GM18868 (cell line): ENCODE data around the gene IPMK.

Source experiments
- ATAC-seq: cut with Tn5 transposase; IDR thresholded peaks from one replicate; pipeline ENCODE4 v1.9.1; 2021; ENCODE audit warnings: mild to moderate bottlenecking, moderate library complexity; ENCODE audit not compliant: unreplicated experiment

The IPMK gene

DNA sequence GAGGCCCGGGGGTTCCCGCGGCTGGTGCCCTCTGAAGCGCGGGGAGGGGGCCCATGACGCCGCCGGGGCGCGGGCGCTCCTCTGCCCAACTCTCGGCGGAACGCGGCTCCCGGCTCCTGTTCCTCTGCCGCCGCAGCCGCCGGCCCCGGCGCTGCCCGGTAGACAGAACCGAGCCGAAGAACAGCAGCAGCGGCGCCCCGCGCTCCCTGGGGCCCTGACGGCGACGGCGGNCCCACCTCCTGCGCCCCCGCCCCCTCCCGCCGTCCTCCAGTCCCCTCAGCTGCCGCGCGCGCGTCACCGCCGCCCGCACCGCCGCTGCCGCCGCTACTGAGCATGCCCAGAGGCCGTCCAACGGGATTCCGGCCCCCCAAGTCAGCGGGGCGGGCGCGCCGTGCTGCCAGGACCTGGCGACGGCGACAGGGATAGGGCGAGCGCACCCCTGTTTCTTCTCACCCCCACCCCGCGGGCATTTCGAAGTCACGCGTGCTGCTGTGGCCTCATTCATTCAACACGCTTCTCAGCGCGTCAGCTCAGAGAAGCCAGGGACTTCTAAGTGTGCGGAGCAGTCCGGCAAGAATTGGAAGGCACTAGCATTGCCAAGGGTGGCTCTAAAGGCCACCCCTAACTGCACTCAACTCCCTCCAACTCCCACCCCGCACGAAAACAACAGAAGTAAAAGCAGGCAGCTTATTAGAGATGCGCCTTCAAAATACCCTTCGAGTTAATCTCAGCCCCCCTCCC is at the start of gene IPMK:
Gene IPMK (minus strand): TSS at position 182 of the 741 bp plus-strand sequence. CDS start 283 bp downstream, outside the sequence.
- ATAC-seq: peak; percentile 58

DNA sequence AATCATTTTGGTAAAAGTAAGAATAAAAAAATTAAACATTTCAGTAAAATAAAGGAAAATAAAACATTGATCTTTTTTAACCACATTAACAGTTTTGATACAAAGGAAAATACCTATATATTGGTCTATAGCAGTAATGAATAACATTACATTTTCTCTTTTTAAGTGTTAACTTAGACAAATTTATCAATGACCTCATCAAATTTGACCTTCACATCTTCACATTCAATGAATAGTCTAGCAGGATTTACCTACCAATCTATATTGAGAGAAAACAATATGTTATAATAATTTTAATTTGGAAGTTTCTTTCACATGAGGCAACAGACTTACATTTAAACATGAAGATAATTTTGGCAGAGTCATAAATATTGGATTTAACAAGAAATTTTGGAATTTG is 49.2 kb upstream of the IPMK start:
- no peak for ATAC-seq

DNA sequence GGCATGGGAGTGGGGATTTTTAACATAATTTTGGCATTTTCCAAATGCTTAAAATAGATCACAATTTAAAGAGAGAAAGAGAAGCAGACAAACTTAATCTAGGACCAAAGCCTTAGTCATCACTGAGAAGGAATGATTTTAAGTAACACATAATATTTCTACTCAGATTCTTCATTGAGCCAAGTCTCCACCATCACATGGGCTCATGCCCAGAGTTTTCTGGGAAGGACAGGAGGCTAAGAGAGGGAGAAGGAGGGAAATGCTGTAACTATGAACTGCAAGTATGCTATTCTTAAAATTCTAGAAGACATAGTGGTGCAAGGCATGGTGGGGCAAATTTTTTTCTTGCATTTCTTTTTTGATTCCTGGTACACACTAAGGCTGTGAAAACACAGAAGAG is 43.3 kb upstream of the IPMK start:
- ATAC-seq: no peak

DNA sequence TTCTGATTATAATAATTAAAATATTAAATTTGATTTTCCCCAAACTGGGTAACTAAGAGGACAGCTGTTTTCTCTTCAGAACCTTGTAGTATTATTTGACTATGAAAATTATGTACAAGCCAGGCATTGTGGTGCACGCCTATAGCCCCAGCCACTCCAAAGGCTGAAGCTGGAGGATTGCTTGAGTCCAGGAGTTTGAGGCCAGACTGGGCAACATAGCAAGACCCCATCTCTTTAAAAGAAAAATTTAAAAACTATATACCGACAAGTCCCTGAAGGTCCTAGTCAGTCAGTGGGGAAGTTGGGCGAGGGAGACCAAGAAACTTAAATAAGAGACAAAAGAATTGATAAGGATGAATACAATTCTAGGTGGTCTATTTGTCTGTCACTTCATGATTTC is 40.0 kb upstream of the IPMK start:
- ATAC-seq: no peak

DNA sequence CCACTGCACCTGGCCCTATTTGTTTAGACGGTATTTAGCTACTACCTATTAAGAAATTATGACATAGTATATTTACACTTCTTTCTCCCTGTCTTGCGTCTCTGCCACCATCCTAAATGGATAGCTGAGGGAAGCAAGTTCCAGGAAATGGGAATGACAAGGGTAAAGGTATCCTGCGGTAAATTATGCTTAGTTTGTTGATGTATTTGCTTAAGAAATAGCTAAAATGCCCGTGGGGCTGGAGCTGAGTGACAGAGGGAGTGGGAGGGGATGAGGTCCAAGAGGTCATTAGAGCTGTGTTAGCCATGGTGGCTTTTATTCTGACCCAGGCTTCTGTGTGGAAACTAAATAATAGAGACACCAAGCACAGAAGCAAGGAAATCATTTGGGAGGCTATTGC is 38.1 kb upstream of the IPMK start:
- ATAC-seq: no peak

DNA sequence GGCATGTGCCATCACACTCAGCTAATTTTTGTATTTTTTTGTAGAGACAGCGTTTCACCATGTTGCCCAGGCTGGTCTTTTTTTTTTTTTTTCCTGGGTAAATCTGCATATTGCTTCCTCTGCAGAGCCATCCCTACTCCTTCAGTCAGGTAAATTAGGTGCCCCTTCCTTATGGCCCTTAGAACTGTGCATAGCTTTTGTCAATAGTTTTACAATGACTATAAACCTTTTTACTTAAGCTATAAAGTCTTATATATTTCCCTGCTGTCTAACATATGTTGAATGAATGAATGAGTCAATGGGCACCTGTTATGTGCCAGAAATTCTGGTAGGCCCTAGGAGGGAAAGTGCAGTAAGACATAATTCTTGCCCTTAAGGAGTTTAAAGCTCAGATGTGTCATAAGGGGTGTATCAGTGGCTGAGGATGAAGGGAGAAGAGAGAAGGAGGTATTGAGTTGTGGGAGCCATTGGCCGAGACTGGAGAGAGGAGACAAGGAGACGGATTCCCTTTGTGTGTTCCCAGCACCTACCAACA is 36.5 kb upstream of the IPMK start:
- ATAC-seq: no peak

DNA sequence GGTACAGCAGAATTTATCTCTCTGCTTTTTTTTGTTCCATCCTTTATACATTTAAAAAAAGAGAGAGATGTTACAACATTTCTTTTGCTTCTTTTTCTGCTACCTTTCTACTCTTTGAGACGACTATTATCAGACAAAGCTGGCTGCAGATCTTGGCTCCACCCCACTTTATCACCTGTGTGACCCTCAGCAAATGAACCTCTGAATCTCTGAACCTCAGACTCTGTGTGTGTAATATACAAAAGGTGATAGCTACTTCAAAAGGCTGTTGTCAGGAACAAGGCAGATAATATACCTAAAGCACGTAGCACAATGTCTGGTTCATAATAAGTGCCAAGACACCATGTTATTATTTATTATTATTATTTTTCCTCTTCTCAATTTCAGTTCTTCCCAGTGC is 34.6 kb upstream of the IPMK start:
- ATAC-seq: no peak

DNA sequence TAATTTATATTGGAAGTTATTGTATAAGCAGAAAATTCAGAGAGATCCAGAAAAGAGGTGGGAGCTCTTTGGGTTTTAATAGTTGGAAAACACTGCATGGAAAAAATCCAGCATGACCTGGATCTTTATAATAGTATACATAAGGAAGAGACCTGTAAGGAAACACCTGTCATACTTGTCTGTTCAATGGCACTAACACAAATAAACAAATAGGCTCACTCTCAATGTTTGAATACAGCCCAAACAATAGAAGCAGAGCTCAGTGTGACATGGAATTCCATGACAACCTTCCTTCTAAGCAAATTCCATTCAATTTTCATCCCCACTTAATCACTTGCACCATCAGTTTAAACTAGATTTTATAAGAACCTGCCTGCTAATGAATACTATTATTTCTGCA is 33.0 kb upstream of the IPMK start:
- no peak for ATAC-seq

DNA sequence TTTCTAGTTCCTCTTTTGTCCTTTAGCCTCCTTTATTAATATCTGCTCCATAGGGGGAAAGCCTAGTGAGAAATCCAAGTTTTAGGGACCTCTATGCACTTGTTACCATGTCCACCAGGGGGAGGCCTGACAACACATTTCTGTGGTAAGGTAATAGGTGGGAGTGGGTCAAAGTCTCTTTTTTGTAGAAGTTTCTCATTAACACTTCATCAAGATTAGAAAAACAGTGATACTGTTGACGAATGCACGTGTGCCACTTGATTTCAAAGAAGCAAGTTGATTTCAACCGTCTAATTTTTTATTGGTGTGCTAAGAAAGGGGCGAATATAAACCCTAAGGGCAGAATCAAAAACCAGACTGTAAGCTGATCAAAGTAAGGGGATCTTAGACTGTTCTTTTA is 31.9 kb upstream of the IPMK start:
- peak; percentile 94 for ATAC-seq

DNA sequence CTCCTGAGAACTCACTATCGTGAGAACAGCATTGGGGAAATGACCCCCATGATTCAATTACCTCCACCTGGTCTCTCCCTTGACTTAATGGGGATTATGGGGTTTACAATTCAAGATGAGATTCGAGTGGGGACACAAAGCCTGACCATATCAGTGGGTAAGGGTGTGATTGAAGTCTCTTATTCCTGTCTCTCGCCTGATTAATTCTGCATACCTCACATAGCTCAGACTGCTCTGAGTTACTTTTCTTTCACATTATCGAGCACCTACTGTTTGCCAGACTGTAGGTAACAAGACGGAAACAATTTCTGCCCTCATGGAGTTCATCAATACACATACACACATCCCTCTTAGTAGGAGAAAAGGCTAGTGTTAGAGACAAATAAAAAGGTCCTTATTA is 26.3 kb upstream of the IPMK start:
- no peak for ATAC-seq

DNA sequence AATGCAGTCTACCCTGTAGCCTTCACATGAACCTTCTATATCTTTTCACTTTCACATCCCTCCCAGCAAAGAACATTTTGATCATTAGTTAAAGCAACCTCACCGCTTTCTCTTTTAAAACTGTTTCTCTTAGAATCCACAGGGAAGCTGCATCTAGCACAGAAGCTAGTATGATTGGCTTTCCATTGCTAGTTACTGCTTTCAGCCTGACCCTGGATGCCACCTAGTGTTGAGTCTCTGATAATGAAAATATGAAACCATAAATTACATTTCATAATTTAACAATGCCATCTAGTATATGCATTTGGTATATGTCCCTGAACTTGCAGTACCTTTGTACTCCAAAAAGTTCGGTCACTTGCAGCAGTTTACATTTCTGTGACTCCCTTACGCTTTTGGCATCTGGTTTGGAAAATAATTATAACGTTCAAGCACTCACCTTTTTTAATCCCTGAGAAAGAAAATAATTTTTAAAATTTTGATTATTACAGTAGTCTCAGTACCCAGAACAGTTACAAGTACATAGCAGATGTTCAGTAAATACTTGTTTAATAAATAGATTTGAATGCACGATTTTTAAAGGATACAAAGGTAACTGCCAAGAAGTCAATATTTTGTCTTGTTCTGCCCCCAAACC is 24.0 kb upstream of the IPMK start:
- peak; percentile 93 for ATAC-seq

DNA sequence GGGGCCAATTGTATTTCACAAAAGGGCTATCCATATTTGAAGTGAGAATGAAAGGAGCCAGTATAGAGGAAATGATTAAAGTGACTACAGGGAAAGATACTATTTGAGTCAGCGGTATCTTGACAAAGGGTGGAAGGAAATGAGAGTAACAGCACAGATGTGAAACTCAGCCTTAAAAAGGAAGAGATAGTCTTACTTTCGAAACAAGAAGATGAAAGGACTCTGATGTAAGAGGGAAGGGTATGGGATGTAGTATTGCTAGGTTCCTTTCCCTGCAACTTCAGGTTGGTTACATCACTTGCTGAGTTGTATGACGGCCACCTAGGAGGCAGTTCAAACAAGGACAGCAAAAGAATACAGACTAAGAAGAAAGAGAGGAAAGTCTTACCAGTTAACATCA is 14.9 kb upstream of the IPMK start:
- ATAC-seq: peak; percentile 99

DNA sequence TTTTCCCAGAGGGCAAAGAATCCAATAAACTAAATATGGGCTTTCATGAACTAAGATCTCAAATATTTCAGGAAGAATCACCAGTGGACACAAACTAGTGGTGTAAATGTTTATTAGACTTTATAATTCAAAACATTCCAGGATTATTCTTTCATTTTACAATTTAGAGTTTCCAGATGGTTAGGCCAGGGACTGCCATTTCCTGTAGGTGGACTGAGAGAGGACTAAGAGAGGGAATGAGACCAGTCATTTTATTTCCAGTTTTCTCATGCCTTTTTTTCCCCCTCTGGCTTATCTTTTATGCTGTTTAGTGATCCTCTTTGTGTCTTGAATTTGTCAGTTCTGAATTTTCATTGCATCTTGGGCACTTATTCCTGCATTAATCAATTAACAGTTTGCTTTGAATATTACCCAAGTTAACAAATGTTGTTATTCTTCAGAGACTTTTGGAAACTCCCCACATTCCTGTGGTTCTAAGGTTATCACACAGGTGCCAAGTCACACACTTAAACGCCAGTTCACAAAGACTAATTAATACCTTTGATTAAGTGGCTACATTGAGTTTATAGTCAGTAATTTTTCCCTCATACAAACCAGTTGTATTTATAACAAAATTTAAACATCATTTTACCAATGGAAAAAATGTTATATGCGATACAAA is 13.5 kb upstream of the IPMK start:
- no peak for ATAC-seq

DNA sequence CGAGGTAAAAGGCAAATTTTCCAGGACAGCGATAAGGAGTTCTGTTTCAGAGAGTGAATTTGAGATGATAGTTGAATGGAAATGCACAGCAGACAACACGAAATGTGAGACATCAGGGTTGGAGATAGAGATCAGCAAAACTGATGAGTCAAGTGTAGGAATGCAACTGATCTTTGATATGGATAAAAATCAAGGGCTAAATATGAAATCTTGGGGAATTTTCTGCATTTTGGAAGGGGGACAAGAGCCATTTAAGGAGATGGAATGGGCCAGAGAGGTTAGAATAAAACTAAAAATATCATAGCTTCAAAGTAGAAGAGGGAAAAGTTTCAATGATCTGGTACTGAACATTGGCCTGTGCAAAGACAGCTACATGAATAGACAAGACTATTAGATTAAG is 12.8 kb upstream of the IPMK start:
- ATAC-seq: no peak

DNA sequence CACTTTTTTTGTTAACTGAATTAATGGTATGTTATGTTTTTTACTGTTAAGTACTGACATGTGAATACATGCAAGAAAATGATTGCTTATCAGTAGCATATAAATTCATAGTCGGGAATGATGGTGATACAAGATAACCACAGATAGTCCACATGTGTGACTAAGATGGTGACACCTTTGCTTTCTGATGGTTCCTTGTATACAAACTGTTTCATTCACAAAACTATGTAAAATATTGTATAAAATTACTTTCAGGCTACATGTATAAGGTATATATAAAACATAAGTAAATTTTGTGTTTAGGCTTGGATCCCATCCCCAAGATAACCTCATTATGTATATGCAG is 11.2 kb upstream of the IPMK start:
- ATAC-seq: no peak

DNA sequence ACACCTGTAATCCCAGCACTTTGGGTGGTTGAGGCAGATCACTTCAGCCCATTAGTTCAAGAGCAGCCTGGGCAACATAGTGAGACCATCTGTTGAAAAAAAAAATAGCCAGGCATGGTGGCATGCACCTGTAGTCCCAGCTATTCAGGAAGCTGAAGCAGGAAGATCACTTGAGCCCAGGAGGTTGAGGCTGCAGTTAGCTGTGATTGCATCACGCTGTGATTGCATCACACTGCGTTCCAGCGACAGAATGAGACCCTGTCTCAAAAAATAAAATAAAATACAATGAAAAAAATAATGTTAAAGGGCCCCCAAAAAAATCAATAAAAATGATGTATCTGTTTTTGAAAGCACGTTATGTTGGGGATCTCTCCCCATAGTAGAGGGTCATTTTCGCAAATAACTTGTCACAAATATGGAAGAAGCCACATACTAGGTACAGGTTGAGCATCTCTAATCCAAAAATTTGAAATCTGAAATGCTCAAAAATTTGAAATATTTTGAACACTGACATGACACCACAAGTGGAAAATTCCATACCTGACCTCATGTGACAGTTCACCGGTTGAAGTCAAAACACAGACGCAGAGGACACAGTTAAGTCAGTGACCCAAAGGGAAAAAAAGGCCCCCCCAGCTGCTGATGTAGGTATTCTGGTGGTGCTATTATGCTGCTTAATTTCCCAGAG is 10.7 kb upstream of the IPMK start:
- no peak for ATAC-seq

DNA sequence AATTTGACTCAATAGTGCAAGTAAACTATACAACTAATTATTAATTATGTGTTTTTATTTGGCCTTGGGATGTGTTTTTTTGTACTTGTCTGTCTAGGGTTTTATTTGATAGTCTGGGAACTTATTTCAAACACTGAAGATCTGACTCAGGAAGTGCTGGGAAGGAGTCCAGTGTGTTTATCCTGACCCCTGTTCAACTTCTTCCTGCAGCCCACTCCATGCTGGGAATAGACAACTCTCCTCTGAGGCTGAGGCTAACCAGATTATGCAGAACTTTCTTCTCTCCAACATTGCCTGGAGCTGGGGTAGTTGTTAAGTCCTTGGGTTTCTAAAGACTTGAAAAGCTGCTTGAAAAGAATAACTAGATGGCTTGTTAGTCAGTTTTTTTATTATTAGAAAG is 8.2 kb upstream of the IPMK start:
- no peak for ATAC-seq

DNA sequence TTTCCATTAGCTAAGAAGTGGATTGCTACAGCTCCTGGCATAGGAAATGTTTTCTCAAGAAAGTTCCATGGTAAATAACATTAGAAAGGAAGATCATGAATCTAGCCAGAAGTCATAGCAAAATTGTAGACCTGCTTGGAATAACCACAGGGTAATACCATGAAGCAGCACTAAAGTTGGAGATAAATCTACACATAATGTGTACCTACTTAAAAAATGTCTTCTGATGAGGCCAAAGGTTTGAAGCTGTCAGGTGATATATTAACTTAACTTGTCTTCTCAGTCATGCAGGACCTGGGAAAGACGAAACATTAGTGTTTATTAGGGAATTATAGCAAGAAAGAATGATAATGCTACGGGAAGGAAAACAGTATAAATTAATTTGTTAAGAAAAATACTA is 7.6 kb upstream of the IPMK start:
- ATAC-seq: no peak

DNA sequence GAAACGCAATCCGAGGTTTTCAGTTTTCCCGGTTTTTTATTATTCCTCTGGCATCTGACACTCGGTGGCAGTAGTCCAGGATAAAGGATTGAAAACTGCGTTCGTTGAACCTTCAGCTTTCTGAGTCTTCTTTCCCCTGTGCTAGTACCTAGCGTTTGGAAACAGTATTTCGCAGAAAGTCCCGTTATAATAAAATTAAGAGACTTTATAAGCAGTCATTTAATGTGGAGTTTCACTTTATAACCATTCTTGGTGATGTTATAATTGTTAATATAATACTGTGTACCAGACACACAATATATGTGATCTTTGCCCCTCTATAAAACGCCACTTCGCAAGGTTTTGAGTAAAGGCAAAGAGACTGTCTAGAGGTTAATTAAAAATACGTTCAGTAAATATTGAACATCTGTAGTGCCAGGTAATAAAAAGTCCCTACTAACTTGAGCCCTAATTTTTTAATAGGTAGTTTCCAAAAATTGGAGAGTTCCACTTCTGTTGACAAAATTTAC is 2.1 kb upstream of the IPMK start:
- ATAC-seq: no peak

DNA sequence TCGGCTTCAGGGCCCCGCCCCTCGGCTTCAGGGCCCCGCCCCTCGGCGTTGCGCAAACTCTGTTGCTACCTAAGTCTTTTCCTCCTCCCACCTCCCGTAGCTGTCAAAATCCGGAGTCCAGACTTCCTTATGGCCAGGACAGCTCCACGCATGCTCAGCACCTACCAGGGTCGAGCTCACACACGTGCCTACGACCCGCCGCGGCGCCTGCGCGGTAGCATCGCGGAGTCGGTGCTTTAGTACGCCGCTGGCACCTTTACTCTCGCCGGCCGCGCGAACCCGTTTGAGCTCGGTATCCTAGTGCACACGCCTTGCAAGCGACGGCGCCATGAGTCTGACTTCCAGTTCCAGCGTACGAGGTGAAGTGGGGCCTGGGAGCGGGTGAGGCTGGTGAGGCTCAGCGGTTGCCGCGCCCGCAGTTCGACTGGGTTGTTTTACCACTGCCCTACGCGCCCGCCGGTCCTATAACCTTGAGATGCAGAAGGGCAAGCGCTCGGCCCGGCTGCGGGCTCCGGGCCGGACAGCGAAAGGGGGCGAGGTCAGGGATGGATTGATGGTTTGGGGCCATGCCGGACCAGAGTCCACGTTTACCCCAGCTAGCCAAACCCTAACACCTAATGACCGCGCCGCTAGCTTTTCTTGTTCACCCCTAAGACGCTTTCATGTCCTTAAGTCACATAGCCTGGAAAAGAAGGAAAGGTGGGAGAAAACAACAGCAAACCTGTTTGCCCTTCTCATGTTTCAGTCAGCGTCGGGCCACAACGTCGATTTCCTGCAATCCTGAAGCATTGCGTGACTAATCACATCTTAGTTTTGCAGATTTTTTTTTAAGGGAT is 1.5 kb upstream of the IPMK start, which contains the start of gene CISD1:
Gene CISD1 (plus strand): TSS at position 217 of the 836 bp plus-strand sequence. CDS start 112 bp downstream, at position 329.
- ATAC-seq: peak; percentile 61
